22Rv1 (cell line): ENCODE measurements around the gene TTLL10.

Experiments
- ZFX ChIP-seq: fragments of 450-650 bp; IDR thresholded peaks from 2 replicates; pipeline ENCODE4 v1.6.1; 2017; ENCODE audit warnings: antibody characterized with exemption, borderline replicate concordance
- TF ChIP-seq, protein P1 (sequence below): fragments of 450-650 bp; IDR thresholded peaks from 2 replicates; pipeline ENCODE4 v1.5.1; 2017; ENCODE audit warnings: mild to moderate bottlenecking

DNA sequence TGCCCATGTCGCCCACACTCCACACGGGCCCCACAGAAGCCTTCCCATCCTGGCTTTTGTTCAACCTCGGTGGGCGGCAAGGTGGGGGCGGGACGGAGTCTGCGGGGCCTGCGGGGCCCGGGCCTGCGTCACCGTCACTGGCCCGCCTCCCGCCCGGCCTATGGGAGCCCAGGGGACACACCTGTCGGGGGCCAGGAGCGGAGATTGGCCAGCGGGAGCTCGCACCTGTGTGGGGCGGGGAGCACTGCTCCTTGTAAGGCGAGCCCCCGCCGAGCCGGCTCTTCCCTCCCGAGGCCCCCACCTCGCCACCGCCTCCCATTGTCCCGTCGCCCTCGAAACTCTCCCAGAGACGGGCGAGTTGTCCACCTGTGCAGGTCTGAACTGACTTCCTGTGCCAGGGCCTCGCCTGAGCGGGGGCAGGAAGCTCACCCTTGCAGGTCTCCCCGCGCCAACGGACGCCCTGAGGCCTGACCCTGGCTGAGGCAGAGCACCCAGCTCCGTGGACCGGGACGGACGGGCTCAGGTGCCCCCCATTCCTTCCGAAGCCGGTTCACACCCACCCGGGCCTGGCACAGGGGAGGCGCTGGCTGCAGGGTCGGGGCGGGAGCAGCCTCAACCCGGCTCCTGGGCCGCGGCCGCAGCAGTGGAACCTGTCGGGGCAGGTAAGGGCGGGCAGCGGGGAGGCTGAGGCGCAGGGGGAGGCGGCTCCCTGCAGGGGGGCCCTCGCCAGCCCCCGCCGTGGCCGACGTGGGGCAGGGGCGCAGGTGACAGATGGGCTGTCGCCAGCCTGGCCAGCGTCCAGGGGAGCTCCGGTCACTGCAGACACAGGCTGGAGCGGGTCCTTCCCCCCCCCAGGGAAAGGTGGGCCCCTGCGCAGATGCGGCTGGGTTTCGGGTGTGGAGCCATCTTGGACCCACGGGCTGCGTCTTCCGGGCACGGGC lies 10.8 kb upstream of the TTLL10 start:
- TF ChIP-seq, protein P1, sequence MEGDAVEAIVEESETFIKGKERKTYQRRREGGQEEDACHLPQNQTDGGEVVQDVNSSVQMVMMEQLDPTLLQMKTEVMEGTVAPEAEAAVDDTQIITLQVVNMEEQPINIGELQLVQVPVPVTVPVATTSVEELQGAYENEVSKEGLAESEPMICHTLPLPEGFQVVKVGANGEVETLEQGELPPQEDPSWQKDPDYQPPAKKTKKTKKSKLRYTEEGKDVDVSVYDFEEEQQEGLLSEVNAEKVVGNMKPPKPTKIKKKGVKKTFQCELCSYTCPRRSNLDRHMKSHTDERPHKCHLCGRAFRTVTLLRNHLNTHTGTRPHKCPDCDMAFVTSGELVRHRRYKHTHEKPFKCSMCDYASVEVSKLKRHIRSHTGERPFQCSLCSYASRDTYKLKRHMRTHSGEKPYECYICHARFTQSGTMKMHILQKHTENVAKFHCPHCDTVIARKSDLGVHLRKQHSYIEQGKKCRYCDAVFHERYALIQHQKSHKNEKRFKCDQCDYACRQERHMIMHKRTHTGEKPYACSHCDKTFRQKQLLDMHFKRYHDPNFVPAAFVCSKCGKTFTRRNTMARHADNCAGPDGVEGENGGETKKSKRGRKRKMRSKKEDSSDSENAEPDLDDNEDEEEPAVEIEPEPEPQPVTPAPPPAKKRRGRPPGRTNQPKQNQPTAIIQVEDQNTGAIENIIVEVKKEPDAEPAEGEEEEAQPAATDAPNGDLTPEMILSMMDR: no peak
- TF ChIP-seq ZFX: no peak
